ENCODE data around the gene AHCY. TPM values are rescaled to one million over a fixed set of nuclear protein-coding genes. Genes with fewer than 3 reads are reported as not detected.

Gene AHCY
- total RNA-seq, 2 experiments from 2014 or later = 160 to 163 TPM

DNA sequence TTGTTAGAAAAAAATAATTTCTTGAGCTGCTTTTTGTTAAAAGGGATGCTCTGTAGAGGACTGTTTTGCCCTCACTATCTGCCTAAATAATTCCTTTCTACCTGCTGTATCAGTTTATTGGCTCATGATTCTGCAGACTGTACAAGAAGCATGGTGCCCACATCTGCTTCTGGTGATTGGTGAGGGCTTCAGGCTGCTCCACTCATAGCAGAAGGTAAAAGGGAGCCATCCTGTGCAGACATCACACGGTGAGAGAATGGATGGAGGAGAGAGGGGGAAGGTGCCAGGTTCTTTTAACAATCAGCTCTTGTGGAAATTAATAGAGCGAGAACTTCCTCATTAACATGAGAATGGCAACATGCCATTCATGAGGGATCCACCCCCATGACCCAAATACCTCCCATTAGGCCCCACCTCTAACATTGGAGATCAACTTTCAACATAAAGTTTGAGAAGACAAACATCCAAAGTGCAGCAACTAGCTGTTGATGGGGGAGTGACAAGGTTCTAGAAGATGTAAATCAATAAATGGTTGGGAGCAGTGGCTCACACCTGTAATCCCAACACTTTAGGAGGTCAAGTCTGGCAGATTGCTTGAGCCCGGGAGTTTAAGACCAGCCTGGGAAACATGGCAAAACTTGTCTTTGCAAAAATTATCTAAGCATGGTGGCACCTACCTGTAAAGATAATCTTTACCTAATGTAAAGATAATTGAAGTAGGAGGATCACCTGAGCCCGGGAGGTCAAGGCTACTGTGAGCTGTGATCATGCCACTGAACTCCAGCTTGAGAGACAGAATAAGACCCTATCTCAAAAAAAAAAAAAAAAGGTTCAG lies 15.7 kb upstream of the AHCY start:
- CTCF ChIA-PET = interaction anchor here (0.7 to 1.2 kb wide), 2 partner anchors 83 to 204 kb away, joined by 3 read pairs; no protein-coding TSS in a partner anchor
- POLR2A ChIA-PET = no interaction called here
- Mint-ChIP-seq H3K27ac (no peak overlapping the region), H3K4me3 (no peak overlapping the region), H3K9me3 (no peaks in the 10 kb centered on the region), H3K27me3 (peaks cover 2% of the 10 kb centered on the region), H3K36me3 (no peaks in the 10 kb centered on the region), H3K4me1 (ENCODE audit: low read depth) (peaks cover 4% of the 10 kb centered on the region)
- intact Hi-C loops (cut with micrococcal nuclease) = no loop called here
- DNase-seq = no peak

DNA sequence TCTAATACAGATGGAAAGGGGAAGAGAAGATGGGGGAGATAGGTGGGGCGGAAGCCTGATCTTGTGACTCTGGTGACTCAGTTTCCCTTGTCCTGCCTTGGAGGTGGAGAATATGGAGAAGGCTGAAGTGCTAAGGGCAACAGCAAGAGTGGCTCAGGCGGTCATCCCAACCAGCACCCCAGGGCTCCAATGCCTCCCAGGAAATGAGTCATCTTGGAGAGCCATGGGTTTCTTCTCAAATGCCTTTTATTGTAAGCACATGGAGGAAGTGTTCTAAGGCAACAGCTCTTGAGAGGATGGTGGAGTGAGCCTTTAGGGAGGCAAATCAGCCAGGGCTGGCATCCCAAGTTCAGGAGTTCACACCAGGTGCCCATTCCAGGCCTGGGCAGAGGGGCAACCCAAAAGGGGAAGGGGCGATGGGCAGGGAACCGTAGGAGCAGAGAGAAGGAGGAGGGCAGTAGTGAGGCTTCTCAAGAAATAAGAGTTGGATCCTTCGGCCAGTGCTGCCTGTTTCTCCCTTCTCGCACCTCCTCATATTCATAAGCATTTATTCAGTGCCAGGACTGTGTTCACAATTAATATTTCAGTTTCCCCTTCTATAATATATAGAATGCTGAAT lies 13.2 kb upstream of the AHCY start:
- peaks cover 14% of the 10 kb centered on the region for H3K27me3 Mint-ChIP-seq
- no peak overlapping the region for H3K27ac Mint-ChIP-seq
- intact Hi-C loops (cut with micrococcal nuclease) = no loop called here
- no peaks in the 10 kb centered on the region for H3K9me3 Mint-ChIP-seq
- ChIA-PET POLR2A (no interaction called here), CTCF (interaction anchor here (1.1 kb wide), 1 partner anchor 157 kb away, joined by 3 read pairs; no protein-coding TSS in a partner anchor)
- H3K4me3 Mint-ChIP-seq = no peak overlapping the region
- peaks cover 6% of the 10 kb centered on the region for H3K4me1 Mint-ChIP-seq (ENCODE audit: low read depth)
- H3K36me3 Mint-ChIP-seq = no peaks in the 10 kb centered on the region
- DNase-seq = no peak

DNA sequence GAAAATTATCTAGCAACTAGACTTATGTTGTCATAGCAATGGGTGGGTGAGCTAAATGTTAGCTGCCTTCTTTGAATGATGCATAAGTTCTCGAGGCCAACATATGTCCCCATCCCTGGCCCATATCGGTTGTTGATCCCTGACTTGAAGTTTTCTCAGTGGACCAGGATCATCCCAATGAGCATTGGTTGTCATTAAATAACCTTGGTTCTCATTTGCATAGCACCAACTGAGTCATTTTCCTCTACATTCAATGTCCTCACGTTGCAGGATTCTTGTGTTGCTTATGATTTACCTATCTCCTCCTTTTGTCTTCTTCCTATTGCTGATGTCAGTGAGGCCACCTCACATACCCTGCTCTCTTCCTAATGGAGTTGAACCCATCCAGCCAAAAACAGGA lies 12.1 kb upstream of the AHCY start:
- ChIA-PET POLR2A (no interaction called here), CTCF (interaction anchor here (0.9 to 5.1 kb wide), 4 partner anchors 8 to 203 kb away, joined by 3 to 97 read pairs (median 18); partner anchors contain the start of gene DYNLRB1)
- intact Hi-C loops (cut with micrococcal nuclease) = no loop called here
- peaks cover 6% of the 10 kb centered on the region for H3K4me1 Mint-ChIP-seq (ENCODE audit: low read depth)
- H3K9me3 Mint-ChIP-seq = no peaks in the 10 kb centered on the region
- H3K4me3 Mint-ChIP-seq = no peak overlapping the region
- no peak for DNase-seq
- H3K27ac Mint-ChIP-seq = no peak overlapping the region
- no peaks in the 10 kb centered on the region for H3K36me3 Mint-ChIP-seq
- peaks cover 19% of the 10 kb centered on the region for H3K27me3 Mint-ChIP-seq

DNA sequence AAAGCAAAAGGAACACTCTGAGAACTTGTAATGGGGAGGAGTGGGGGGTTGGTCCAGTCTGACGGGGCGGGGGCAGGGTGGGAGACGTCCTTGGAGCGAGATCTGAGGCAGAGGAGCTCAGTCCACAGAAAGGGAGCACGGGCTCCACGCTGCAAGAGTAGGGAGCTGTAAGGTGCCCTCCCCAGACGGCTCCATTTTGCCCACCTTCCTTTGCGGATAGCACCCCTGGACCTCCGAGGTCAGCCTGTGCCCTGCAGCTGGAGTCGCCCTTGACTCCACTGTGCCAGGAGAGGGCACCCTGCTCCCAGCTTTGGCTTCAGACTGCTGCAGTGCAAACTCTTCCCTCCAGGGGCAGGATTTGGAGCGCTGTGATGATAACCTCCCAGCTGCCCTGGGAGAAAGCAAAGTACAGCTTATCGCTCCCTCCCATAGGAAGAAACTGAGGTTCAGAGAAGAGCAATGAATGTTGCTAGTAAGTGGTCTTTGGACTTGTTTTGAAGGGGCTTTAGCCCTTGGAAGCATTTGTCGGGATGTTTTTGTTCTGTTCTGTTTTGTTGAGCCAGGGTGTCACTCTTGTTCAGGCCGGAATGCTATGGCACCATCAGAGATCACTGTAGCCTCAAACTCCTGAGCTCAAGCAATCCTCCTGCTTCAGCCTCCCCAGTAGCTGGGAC lies 9.5 kb upstream of the AHCY start:
- peak; percentile 94 for DNase-seq
- no peak overlapping the region for H3K4me3 Mint-ChIP-seq
- H3K36me3 Mint-ChIP-seq = no peaks in the 10 kb centered on the region

DNA sequence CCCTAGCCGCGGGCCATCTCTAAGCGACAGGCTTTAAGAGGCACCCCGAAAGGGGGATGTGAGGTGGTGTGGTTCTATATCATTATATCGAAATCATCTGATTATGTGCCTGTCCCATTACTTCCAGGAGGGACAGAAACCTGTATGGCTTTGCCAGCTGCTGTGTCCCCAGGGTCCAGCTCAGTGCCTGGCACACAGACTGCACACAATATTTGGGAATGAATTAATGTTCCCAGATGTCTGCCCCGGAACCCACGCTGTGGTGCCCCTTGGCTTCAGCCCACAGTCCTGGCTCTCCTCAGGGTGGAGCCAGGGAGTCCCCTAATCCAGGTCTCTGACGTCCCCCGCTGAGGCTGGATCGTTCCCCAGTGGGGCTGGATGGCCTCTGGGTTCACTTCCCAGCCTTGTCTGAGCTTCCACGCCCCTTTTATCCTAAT lies 8.9 kb upstream of the AHCY start:
- Mint-ChIP-seq H3K9me3 (no peaks in the 10 kb centered on the region), H3K36me3 (no peaks in the 10 kb centered on the region), H3K27me3 (peaks cover 19% of the 10 kb centered on the region), H3K4me3 (no peak overlapping the region), H3K4me1 (ENCODE audit: low read depth) (peaks cover 6% of the 10 kb centered on the region), H3K27ac (no peak overlapping the region)
- no peak for DNase-seq
- ChIA-PET CTCF (interaction anchor here (0.5 to 5.1 kb wide), 100 partner anchors 9 to 491 kb away, joined by 3 to 98 read pairs (median 6); partner anchors contain the start of genes AHCY, DYNLRB1, ITCH and MAP1LC3A), POLR2A (interaction anchor here (1.2 to 1.6 kb wide), 5 partner anchors 9 to 211 kb away, joined by 3 to 12 read pairs (median 4); partner anchors contain the start of genes AHCY and DYNLRB1)
- intact Hi-C loops (cut with micrococcal nuclease) = loop anchor here (1.0 to 5.0 kb wide), 5 partner anchors 161 to 455 kb away; no protein-coding TSS in a partner anchor

More for the DNA sequence above, 9.5 kb upstream of the AHCY start:
- intact Hi-C loops (cut with micrococcal nuclease) = loop anchor here (1.0 to 5.0 kb wide), 5 partner anchors 161 to 455 kb away; no protein-coding TSS in a partner anchor
- CTCF ChIA-PET = interaction anchor here (0.5 to 5.1 kb wide), 113 partner anchors 8 to 512 kb away, joined by 3 to 98 read pairs (median 5); partner anchors contain the start of genes AHCY, DYNLRB1, ITCH and MAP1LC3A
- peaks cover 6% of the 10 kb centered on the region for H3K4me1 Mint-ChIP-seq (ENCODE audit: low read depth)
- peaks cover 19% of the 10 kb centered on the region for H3K27me3 Mint-ChIP-seq
- H3K27ac Mint-ChIP-seq = no peak overlapping the region
- H3K9me3 Mint-ChIP-seq = no peaks in the 10 kb centered on the region
- POLR2A ChIA-PET = interaction anchor here (1.2 to 1.6 kb wide), 4 partner anchors 10 to 210 kb away, joined by 3 to 12 read pairs (median 6); partner anchors contain the start of genes AHCY and DYNLRB1

DNA sequence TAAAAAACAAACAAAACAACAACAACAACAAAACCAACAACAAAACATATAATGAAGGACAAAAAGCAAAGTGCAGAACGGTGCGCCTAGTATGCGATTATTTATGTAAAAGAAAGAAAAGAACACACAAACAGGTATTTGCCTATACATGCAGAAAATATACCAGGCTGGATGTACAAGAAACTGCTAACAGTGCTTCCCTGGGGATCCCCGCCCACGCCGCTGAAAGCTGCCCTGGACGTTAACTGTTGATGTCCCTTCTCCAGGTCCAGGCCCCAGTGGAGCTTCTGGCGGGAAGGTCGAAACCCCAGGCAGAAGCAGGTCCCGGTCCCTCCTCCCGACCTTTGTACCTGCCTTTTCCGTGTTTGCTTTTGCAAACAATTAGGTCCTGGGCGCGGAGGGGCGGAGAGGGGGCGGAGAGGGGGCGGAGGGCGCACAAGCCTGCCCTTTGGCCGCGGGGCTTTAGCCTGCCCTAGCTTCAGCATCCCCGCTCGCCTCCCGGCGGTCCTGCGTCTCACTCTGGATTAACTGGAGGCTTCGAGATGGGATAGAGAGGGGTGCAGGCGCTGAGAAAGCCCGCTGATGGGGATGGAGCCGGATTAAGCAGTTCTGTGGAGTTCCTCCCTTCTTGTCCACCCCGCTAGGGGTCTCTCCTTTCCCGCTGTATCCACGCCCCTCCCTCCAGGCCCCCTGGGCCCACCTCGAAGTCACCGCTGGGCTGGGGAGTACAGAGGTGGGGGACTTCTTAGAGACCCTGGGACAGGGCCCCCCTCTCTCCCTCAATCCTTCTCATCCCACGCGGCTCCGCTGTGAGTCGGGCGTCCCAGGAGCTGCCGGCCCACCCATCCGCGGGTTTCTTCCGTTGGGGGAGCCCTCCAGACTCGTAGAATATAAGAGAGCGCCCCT lies 8.2 kb upstream of the AHCY start:
- ChIA-PET POLR2A (interaction anchor here (1.2 to 1.6 kb wide), 4 partner anchors 9 to 211 kb away, joined by 3 to 12 read pairs (median 5); partner anchors contain the start of genes AHCY and DYNLRB1), CTCF (interaction anchor here (0.6 to 5.1 kb wide), 29 partner anchors 9 to 492 kb away, joined by 3 to 98 read pairs (median 15); partner anchors contain the start of genes AHCY, DYNLRB1, ITCH and TP53INP2)
- Mint-ChIP-seq H3K27ac (no peak overlapping the region), H3K4me3 (no peak overlapping the region), H3K4me1 (ENCODE audit: low read depth) (peaks cover 6% of the 10 kb centered on the region), H3K36me3 (no peaks in the 10 kb centered on the region), H3K9me3 (no peaks in the 10 kb centered on the region), H3K27me3 (peaks cover 19% of the 10 kb centered on the region)
- DNase-seq = no peak
- intact Hi-C loops (cut with micrococcal nuclease) = loop anchor here (1.0 to 5.0 kb wide), 5 partner anchors 162 to 456 kb away; no protein-coding TSS in a partner anchor

DNA sequence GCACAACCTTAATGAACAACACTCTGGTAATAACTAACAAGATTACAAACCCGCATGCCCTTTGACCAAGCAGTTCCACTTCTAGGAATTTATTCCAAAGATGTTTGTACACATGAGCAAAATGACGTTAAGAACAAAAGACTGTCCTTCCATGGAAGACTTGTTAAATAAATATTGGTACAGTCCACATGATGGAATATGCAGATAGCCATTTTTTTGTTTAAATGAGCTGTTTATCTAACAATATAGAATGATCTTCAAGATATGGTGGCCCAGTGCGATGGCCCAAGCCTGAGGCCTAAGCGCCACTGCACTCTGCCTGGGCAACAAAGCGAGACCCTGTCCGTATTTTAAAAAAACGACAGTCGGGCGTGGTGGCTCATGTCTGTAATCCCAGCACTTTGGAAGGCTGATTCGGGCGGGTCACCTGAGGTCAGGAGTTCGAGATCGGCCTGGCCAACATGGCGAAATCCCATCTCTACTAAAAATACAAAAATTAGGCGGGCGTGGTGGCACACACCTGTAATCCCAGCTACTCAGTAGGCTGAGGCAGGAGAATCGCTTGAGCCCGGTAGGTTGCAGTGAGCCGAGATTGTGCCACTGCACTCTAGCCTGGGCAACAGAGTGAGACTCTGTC lies 7.4 kb upstream of the AHCY start:
- Mint-ChIP-seq H3K4me3 (no peak overlapping the region), H3K9me3 (no peaks in the 10 kb centered on the region), H3K27me3 (peaks cover 17% of the 10 kb centered on the region), H3K27ac (no peak overlapping the region), H3K4me1 (ENCODE audit: low read depth) (peaks cover 6% of the 10 kb centered on the region), H3K36me3 (no peaks in the 10 kb centered on the region)
- no peak for DNase-seq
- intact Hi-C loops (cut with micrococcal nuclease) = loop anchor here (5.0 kb wide), 1 partner anchor 457 kb away; no protein-coding TSS in a partner anchor
- CTCF ChIA-PET = interaction anchor here (0.9 to 5.1 kb wide), 4 partner anchors 18 to 459 kb away, joined by 3 to 98 read pairs (median 66); partner anchors contain the start of gene DYNLRB1
- POLR2A ChIA-PET = interaction anchor here (1.4 kb wide), 1 partner anchor 205 kb away, joined by 3 read pairs; no protein-coding TSS in a partner anchor

DNA sequence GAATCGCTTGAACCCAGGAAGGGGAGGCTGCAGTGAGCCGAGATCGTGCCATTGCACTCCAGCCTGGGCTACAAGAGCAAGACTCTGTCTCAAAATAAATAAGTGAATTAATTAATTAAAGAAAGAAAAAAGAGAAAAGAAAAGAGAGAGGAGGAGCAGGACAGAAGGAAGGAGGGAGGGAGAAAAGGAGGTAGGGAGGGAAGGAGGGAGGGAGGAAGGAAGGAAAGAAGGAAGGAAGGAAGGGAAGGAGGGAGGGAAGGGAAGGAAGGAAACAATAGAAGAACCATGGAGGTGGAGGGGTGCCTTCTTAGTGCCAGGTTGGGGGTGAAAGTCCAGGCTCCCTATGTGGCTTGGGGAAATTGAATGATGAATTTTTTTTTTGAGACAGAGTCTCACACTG lies 6.5 kb upstream of the AHCY start:
- Mint-ChIP-seq H3K36me3 (no peaks in the 10 kb centered on the region), H3K27ac (no peak overlapping the region), H3K9me3 (no peaks in the 10 kb centered on the region), H3K4me1 (ENCODE audit: low read depth) (peaks cover 6% of the 10 kb centered on the region), H3K27me3 (peaks cover 17% of the 10 kb centered on the region), H3K4me3 (no peak overlapping the region)
- POLR2A ChIA-PET = no interaction called here
- CTCF ChIA-PET = no interaction called here
- intact Hi-C loops (cut with micrococcal nuclease) = loop anchor here (5.0 kb wide), 1 partner anchor 458 kb away; no protein-coding TSS in a partner anchor
- DNase-seq = no peak

DNA sequence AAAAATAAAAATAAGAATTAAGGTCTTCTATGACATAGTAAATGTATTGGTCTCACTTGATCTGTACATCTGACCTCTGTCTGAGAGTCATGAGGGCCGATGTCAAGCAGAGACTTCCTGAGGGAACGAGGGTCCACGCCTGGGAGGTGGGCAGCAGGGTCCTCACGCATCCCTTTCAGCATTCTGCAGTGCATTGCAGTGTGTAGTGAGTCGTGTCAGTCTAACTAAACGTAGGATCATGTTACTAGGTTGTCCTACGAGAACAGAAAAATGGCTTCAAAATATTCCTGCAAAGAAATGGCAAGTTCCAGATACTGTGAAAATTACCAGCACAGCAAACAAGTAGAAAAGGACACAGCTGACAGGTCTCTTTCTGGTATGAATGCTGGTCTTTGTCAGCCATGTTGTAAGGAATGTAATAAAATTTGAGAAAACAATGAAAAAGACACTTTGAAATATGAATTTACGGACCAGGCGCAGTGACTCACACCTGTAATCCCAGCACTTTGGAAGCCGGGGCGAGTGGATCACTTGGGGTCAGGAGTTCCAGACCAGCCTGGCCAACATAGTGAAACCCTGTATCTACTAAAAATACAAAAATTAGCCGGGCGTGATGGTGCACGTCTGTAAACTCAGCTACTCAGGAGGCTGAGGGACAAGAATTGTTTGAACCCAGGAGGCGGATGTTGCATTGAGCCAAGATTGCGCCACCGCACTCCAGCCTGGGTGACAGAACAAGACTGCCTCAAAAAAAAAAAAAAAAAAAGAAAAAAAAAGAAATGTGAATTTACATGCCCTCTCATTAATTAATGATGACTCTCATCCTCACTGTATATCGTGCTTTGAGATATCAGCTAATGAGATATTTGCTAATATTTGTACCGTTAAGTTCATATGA lies 2.4 kb upstream of the AHCY start:
- Mint-ChIP-seq H3K27me3 (peaks cover 2% of the 10 kb centered on the region), H3K9me3 (no peaks in the 10 kb centered on the region), H3K36me3 (peaks cover 5% of the 10 kb centered on the region), H3K4me1 (ENCODE audit: low read depth) (peaks cover 22% of the 10 kb centered on the region), H3K4me3 (no peak overlapping the region), H3K27ac (no peak overlapping the region)
- intact Hi-C loops (cut with micrococcal nuclease) = no loop called here
- DNase-seq = no peak
- ChIA-PET CTCF (interaction anchor here (0.6 kb wide), 1 partner anchor 415 kb away, joined by 3 read pairs; no protein-coding TSS in a partner anchor), POLR2A (no interaction called here)
